ENCODE results near the gene NRF1. TPM values are rescaled to one million over a fixed set of nuclear protein-coding genes. Genes with fewer than 3 reads are reported as not detected.

The NRF1 gene
- total RNA-seq, 1 donor from 2014 or later = 22.6 TPM

- H3K36me3 ChIP-seq = peaks cover 0 to 6% of the 10 kb centered on the region in 2 donors
- intact Hi-C loops (cut with DNase I) = no loop called here
- H3K27me3 ChIP-seq = no peaks in the 10 kb centered on the region
- no peaks in the 10 kb centered on the region for H3K4me1 ChIP-seq
- TF ChIP-seq CTCF (IDR thresholded peaks at IDR 0.05) (no peak), POLR2AphosphoS5 (IDR thresholded peaks at IDR 0.05; ENCODE audit: insufficient read depth in 1 of 2, low read depth in 1 of 2) (no peak), POLR2A (IDR thresholded peaks at IDR 0.05) (no peak)
- H3K4me3 ChIP-seq = no peak overlapping the region
- no peaks in the 10 kb centered on the region for H3K9me3 ChIP-seq
- no peak overlapping the region for H3K27ac ChIP-seq
- no peak for DNase-seq (ENCODE audit: extremely low spot score in 2 of 2)
Measured at GRCh38 chr7:129698516-129699418, 87.2 kb downstream of the NRF1 start.

- intact Hi-C loops (cut with DNase I) = no loop called here
- H3K4me1 ChIP-seq = no peaks in the 10 kb centered on the region
- no peak overlapping the region for H3K4me3 ChIP-seq
- H3K27me3 ChIP-seq = no peaks in the 10 kb centered on the region
- no peak for TF ChIP-seq CTCF (IDR thresholded peaks at IDR 0.05)
- no peak for TF ChIP-seq POLR2A (IDR thresholded peaks at IDR 0.05)
- no peak for TF ChIP-seq POLR2AphosphoS5 (IDR thresholded peaks at IDR 0.05; ENCODE audit: insufficient read depth in 1 of 2, low read depth in 1 of 2)
- no peak overlapping the region for H3K27ac ChIP-seq
- no peak for DNase-seq (ENCODE audit: extremely low spot score in 2 of 2)
- H3K9me3 ChIP-seq = no peaks in the 10 kb centered on the region
- no peaks in the 10 kb centered on the region for H3K36me3 ChIP-seq
Measured at GRCh38 chr7:129702316-129702715, 90.8 kb downstream of the NRF1 start.

GRCh38 chr7:129702761-129703338 lies 91.3 kb downstream of the NRF1 start:
- Histone ChIP-seq H3K4me1 (no peaks in the 10 kb centered on the region), H3K27ac (no peak overlapping the region), H3K36me3 (no peaks in the 10 kb centered on the region), H3K9me3 (no peaks in the 10 kb centered on the region), H3K27me3 (no peaks in the 10 kb centered on the region), H3K4me3 (no peak overlapping the region)
- DNase-seq (ENCODE audit: extremely low spot score in 2 of 2) = no peak
- intact Hi-C loops (cut with DNase I) = no loop called here
- no peak for TF ChIP-seq POLR2A (IDR thresholded peaks at IDR 0.05)
- no peak for TF ChIP-seq CTCF (IDR thresholded peaks at IDR 0.05)
- no peak for TF ChIP-seq POLR2AphosphoS5 (IDR thresholded peaks at IDR 0.05; ENCODE audit: insufficient read depth in 1 of 2, low read depth in 1 of 2)

- DNase-seq (ENCODE audit: extremely low spot score in 2 of 2) = no peak
- Histone ChIP-seq H3K27me3 (no peaks in the 10 kb centered on the region), H3K4me1 (no peaks in the 10 kb centered on the region), H3K9me3 (no peaks in the 10 kb centered on the region), H3K36me3 (no peaks in the 10 kb centered on the region), H3K27ac (no peak overlapping the region), H3K4me3 (no peak overlapping the region)
- intact Hi-C loops (cut with DNase I) = no loop called here
- TF ChIP-seq CTCF (IDR thresholded peaks at IDR 0.05) (no peak), POLR2AphosphoS5 (IDR thresholded peaks at IDR 0.05; ENCODE audit: insufficient read depth in 1 of 2, low read depth in 1 of 2) (no peak), POLR2A (IDR thresholded peaks at IDR 0.05) (no peak)
Measured at GRCh38 chr7:129703751-129704150, 92.2 kb downstream of the NRF1 start.

All from vagina (tissue), 2 donors.